Central memory CD8-positive, alpha-beta T cell (primary cell): ENCODE measurements around the gene KLF7.

ENCODE experiments used
- ATAC-seq: fragments of 150-1000 bp; cut with Tn5 transposase; replicated peaks from 2 replicates; pipeline ENCODE4 v1.10.0; 2022; ENCODE audit warnings: mild to moderate bottlenecking, moderate FRiP score, moderate number of reproducible peaks; ENCODE audit not compliant: poor library complexity, severe bottlenecking; ENCODE audit errors: extremely low read depth
- DNase-seq, 2 donors: peaks; one replicate each; pipeline ENCODE4 v3.0.0; 2021; ENCODE audit warnings: low spot score in 2 of 2
- H3K27ac Mint-ChIP-seq: one replicate; pipeline ENCODE4 v1.8.0; 2022; ENCODE audit warnings: low read depth, mild to moderate bottlenecking, moderate library complexity, mixed read lengths
- H3K27me3 Mint-ChIP-seq: one replicate; pipeline ENCODE4 v1.8.0; 2022; ENCODE audit warnings: mixed read lengths
- H3K36me3 Mint-ChIP-seq: one replicate; pipeline ENCODE4 v1.8.0; 2022; ENCODE audit warnings: mild to moderate bottlenecking, moderate library complexity, mixed read lengths; ENCODE audit not compliant: insufficient read depth
- H3K4me1 Mint-ChIP-seq: one replicate; pipeline ENCODE4 v1.8.0; 2022; ENCODE audit warnings: mixed read lengths
- H3K4me3 Mint-ChIP-seq: one replicate; pipeline ENCODE4 v1.8.0; 2022; ENCODE audit warnings: mild to moderate bottlenecking, moderate library complexity, mixed read lengths
- H3K9me3 Mint-ChIP-seq: one replicate; pipeline ENCODE4 v1.8.0; 2022; ENCODE audit warnings: mixed read lengths

Gene KLF7

GRCh38 chr2:207110310-207110709, 55.4 kb downstream of the KLF7 start:
- Mint-ChIP-seq H3K9me3 (no peaks in the 10 kb centered on the region), H3K36me3 (peaks cover 2% of the 10 kb centered on the region), H3K27ac (no peak overlapping the region), H3K27me3 (peaks cover 9% of the 10 kb centered on the region), H3K4me3 (no peak overlapping the region), H3K4me1 (no peaks in the 10 kb centered on the region)
- ATAC-seq, result no peak
- no peak for DNase-seq

GRCh38 chr2:207109768-207110167, 56.0 kb downstream of the KLF7 start:
- DNase-seq, result no peak
- Mint-ChIP-seq H3K27me3 (peaks cover 14% of the 10 kb centered on the region), H3K4me1 (no peaks in the 10 kb centered on the region), H3K36me3 (peaks cover 2% of the 10 kb centered on the region), H3K9me3 (no peaks in the 10 kb centered on the region), H3K27ac (no peak overlapping the region), H3K4me3 (no peak overlapping the region)
- ATAC-seq, result no peak

- Mint-ChIP-seq H3K36me3 (peaks cover 2% of the 10 kb centered on the region), H3K4me3 (no peak overlapping the region), H3K4me1 (no peaks in the 10 kb centered on the region), H3K27ac (no peak overlapping the region), H3K9me3 (no peaks in the 10 kb centered on the region), H3K27me3 (peaks cover 18% of the 10 kb centered on the region)
- no peak for DNase-seq
- no peak for ATAC-seq
Observed at GRCh38 chr2:207108440-207108839, 57.3 kb downstream of the KLF7 start.

DNA sequence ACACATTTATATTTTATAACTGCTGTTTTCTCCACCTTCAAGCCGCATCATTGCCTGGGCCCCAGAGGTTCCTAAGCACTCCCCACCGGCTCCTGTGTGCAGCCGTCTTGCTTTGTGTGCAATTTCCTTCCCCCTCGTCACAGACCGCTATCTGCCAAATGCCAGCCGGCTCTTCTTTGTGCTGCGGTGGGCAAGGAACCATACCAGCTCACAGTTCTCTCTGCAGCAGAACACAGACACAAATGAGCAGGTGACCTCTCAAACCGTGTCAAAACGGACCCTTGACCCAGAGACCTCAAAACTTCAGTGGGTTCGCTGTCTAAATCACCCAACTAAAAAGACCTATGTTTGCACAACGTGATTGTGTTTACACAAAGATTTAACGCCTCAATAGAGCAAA, 58.2 kb downstream of the KLF7 start:
- H3K27ac Mint-ChIP-seq, result peak overlapping the region; percentile 41
- H3K36me3 Mint-ChIP-seq, result peaks cover 2% of the 10 kb centered on the region
- H3K9me3 Mint-ChIP-seq, result no peaks in the 10 kb centered on the region
- no peak overlapping the region for H3K4me3 Mint-ChIP-seq
- H3K27me3 Mint-ChIP-seq, result peaks cover 18% of the 10 kb centered on the region
- peak; percentile 25 for ATAC-seq
- DNase-seq, result no peak
- no peaks in the 10 kb centered on the region for H3K4me1 Mint-ChIP-seq

GRCh38 chr2:207107131-207107530, 58.6 kb downstream of the KLF7 start:
- H3K4me3 Mint-ChIP-seq, result no peak overlapping the region
- H3K27ac Mint-ChIP-seq, result no peak overlapping the region
- no peak for ATAC-seq

GRCh38 chr2:207103132-207103531, 62.6 kb downstream of the KLF7 start:
- DNase-seq, result no peak
- no peaks in the 10 kb centered on the region for H3K9me3 Mint-ChIP-seq
- peaks cover 2% of the 10 kb centered on the region for H3K36me3 Mint-ChIP-seq
- peaks cover 18% of the 10 kb centered on the region for H3K27me3 Mint-ChIP-seq
- H3K4me1 Mint-ChIP-seq, result no peaks in the 10 kb centered on the region
- no peak overlapping the region for H3K4me3 Mint-ChIP-seq
- ATAC-seq, result no peak
- H3K27ac Mint-ChIP-seq, result no peak overlapping the region

More at GRCh38 chr2:207107131-207107530, 58.6 kb downstream of the KLF7 start:
- H3K4me1 Mint-ChIP-seq, result no peaks in the 10 kb centered on the region
- no peak for DNase-seq
- peaks cover 2% of the 10 kb centered on the region for H3K36me3 Mint-ChIP-seq
- no peaks in the 10 kb centered on the region for H3K9me3 Mint-ChIP-seq
- H3K27me3 Mint-ChIP-seq, result peaks cover 18% of the 10 kb centered on the region

GRCh38 chr2:207101984-207102383, 63.8 kb downstream of the KLF7 start:
- Mint-ChIP-seq H3K36me3 (no peaks in the 10 kb centered on the region), H3K9me3 (no peaks in the 10 kb centered on the region), H3K27ac (no peak overlapping the region), H3K27me3 (peaks cover 18% of the 10 kb centered on the region), H3K4me1 (no peaks in the 10 kb centered on the region), H3K4me3 (no peak overlapping the region)
- ATAC-seq (no peak), DNase-seq (no peak)

- Mint-ChIP-seq H3K4me3 (no peak overlapping the region), H3K27ac (no peak overlapping the region), H3K9me3 (no peaks in the 10 kb centered on the region), H3K27me3 (no peaks in the 10 kb centered on the region), H3K4me1 (no peaks in the 10 kb centered on the region), H3K36me3 (no peaks in the 10 kb centered on the region)
- DNase-seq (no peak), ATAC-seq (no peak)
Observed at GRCh38 chr2:207097278-207097677, 68.5 kb downstream of the KLF7 start.

DNA sequence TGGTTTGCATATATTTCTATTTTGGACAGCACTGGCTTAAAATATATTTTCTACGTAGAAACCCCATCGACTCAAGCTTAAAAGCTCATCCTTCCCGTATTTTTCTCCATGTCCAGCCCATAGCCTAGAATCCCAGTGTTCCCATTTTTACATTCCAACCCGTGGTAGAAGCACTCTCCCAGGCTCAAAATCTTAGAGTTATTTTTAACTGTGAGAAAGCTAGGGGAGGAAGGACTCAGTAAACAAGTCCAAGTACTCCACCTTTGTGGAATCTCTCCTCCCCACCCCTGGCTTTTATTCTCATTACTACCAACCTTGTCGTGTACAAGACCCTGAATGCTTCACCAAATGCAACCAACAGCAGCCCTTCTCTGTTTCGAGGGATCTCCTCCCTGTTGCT, 69.8 kb downstream of the KLF7 start:
- no peak overlapping the region for H3K4me3 Mint-ChIP-seq
- no peak for ATAC-seq
- no peak for DNase-seq
- no peaks in the 10 kb centered on the region for H3K36me3 Mint-ChIP-seq
- no peak overlapping the region for H3K27ac Mint-ChIP-seq
- H3K27me3 Mint-ChIP-seq, result no peaks in the 10 kb centered on the region
- no peaks in the 10 kb centered on the region for H3K4me1 Mint-ChIP-seq
- no peaks in the 10 kb centered on the region for H3K9me3 Mint-ChIP-seq

- no peaks in the 10 kb centered on the region for H3K36me3 Mint-ChIP-seq
- no peaks in the 10 kb centered on the region for H3K4me1 Mint-ChIP-seq
- no peaks in the 10 kb centered on the region for H3K27me3 Mint-ChIP-seq
- ATAC-seq (no peak), DNase-seq (no peak)
- no peaks in the 10 kb centered on the region for H3K9me3 Mint-ChIP-seq
- H3K4me3 Mint-ChIP-seq, result no peak overlapping the region
- no peak overlapping the region for H3K27ac Mint-ChIP-seq
Observed at GRCh38 chr2:207093234-207093633, 72.5 kb downstream of the KLF7 start.

GRCh38 chr2:207092818-207093217, 72.9 kb downstream of the KLF7 start:
- Mint-ChIP-seq H3K27me3 (no peaks in the 10 kb centered on the region), H3K27ac (no peak overlapping the region), H3K4me3 (no peak overlapping the region), H3K4me1 (no peaks in the 10 kb centered on the region), H3K9me3 (no peaks in the 10 kb centered on the region), H3K36me3 (no peaks in the 10 kb centered on the region)
- DNase-seq, result no peak
- ATAC-seq, result no peak

GRCh38 chr2:207091928-207092327, 73.8 kb downstream of the KLF7 start:
- Mint-ChIP-seq H3K4me3 (no peak overlapping the region), H3K36me3 (no peaks in the 10 kb centered on the region), H3K27me3 (no peaks in the 10 kb centered on the region), H3K4me1 (no peaks in the 10 kb centered on the region), H3K27ac (no peak overlapping the region), H3K9me3 (no peaks in the 10 kb centered on the region)
- ATAC-seq (no peak), DNase-seq (no peak)

DNA sequence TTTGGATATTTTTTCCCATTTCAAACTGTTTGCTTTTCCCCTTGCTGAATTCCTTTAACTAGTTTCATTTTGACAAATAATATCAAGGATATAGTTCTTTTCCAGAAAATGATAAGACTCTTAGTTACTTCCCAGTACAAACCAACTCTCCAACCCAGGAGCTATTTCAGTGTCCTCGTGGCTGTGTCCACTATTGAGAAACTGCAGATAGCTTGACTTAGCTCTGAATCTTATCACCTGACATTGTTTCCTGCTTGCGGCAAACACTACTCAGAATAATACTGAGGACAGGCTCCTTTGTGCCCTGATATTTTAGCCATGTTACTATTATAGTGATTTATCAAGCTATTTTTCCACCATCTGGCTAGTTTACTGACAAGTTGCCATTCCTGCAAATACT, 74.6 kb downstream of the KLF7 start:
- H3K36me3 Mint-ChIP-seq, result no peaks in the 10 kb centered on the region
- no peaks in the 10 kb centered on the region for H3K4me1 Mint-ChIP-seq
- no peak for DNase-seq
- no peaks in the 10 kb centered on the region for H3K27me3 Mint-ChIP-seq
- H3K27ac Mint-ChIP-seq, result no peak overlapping the region
- H3K9me3 Mint-ChIP-seq, result no peaks in the 10 kb centered on the region
- H3K4me3 Mint-ChIP-seq, result no peak overlapping the region
- no peak for ATAC-seq

DNA sequence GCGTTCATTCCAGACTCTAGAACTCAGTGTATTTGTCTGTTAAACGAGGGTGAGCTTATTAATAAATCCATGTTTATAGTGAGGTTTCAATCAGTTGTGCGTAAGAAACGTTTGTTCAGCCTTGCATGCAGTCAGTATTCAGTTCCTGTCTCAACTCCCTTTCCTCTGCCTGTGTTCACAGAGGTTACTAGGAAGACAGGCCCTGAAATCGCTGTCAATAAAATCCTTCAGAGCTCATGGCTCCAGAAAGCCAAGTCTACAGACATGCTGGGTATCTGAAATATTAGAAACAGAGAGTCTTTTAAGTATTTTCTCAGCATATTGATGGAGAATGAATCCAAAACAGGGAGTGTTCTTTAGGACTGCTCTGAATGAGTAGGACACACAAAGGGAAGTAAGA, 75.4 kb downstream of the KLF7 start:
- Mint-ChIP-seq H3K9me3 (no peaks in the 10 kb centered on the region), H3K27me3 (no peaks in the 10 kb centered on the region), H3K4me3 (no peak overlapping the region), H3K4me1 (no peaks in the 10 kb centered on the region), H3K36me3 (no peaks in the 10 kb centered on the region), H3K27ac (no peak overlapping the region)
- DNase-seq (no peak), ATAC-seq (no peak)
